Lower lobe of right lung (tissue), 2 donors: ENCODE data around the gene RGS1. TPM values are rescaled to one million over a fixed set of nuclear protein-coding genes. Genes with fewer than 3 reads are reported as not detected.

ENCODE experiments used
- ATAC-seq, 2 donors: fragments of 200-7000 bp; cut with Tn5 transposase; one replicate each; pipeline ENCODE4 v1.9.1; 2020 to 2022; ENCODE audit warnings: mild to moderate bottlenecking in 2 of 2, moderate library complexity in 2 of 2
- DNase-seq: peaks from one replicate; pipeline ENCODE4 v3.0.0-alpha.2; 2020
- H3K27ac ChIP-seq: fragments of 200-600 bp; one replicate; pipeline ENCODE4 v1.8.0; 2022
- H3K27me3 ChIP-seq: fragments of 200-600 bp; one replicate; pipeline ENCODE4 v1.8.0; 2022; ENCODE audit warnings: low read depth
- H3K36me3 ChIP-seq: fragments of 200-600 bp; one replicate; pipeline ENCODE4 v1.8.0; 2022; ENCODE audit warnings: mild to moderate bottlenecking
- H3K4me1 ChIP-seq: fragments of 200-600 bp; one replicate; pipeline ENCODE4 v1.8.0; 2022
- H3K4me3 ChIP-seq: fragments of 200-600 bp; one replicate; pipeline ENCODE4 v1.8.0; 2022; ENCODE audit warnings: mild to moderate bottlenecking
- H3K9me3 ChIP-seq: fragments of 200-600 bp; one replicate; pipeline ENCODE4 v1.8.0; 2022
- CTCF ChIP-seq: fragments of 200-600 bp; IDR thresholded peaks from one replicate; pipeline ENCODE4 v1.8.0; 2022; ENCODE audit warnings: antibody characterized with exemption, mild to moderate bottlenecking
- intact Hi-C: fragments of 100-400 bp; cut with DNase I; formaldehyde crosslinking; loops from one replicate; pipeline ENCODE4 v1.11.0; 2022
- total RNA-seq: library from RNA; stranded (reverse); fragmentation: NEBNext Ultra II Directional; extraction: Animal tissue kit (Norgen Biotek cat#: 25700); gene quantifications from one replicate; pipeline ENCODE4 v1.2.1, GENCODE V29; 2021
- donor health status: DM: no; HTN: yes; CAD: no; lungs with severe emphysema.

Gene RGS1
- total RNA-seq, 1 donor from 2014 or later = 16.3 TPM

- Histone ChIP-seq H3K36me3 (no peaks in the 10 kb centered on the region), H3K4me3 (no peak overlapping the region), H3K27me3 (no peaks in the 10 kb centered on the region), H3K4me1 (no peaks in the 10 kb centered on the region), H3K9me3 (no peaks in the 10 kb centered on the region), H3K27ac (no peak overlapping the region)
- no peak for TF ChIP-seq CTCF
- DNase-seq = no peak
- intact Hi-C loops = no loop called here
- no peak for ATAC-seq
Observed at GRCh38 chr1:192598589-192598988, 23.0 kb downstream of the RGS1 start.

- Histone ChIP-seq H3K9me3 (no peaks in the 10 kb centered on the region), H3K36me3 (no peaks in the 10 kb centered on the region), H3K4me3 (no peak overlapping the region), H3K4me1 (no peaks in the 10 kb centered on the region), H3K27ac (no peak overlapping the region), H3K27me3 (no peaks in the 10 kb centered on the region)
- DNase-seq (no peak), ATAC-seq (no peak)
- TF ChIP-seq CTCF = no peak
- intact Hi-C loops = no loop called here
Observed at GRCh38 chr1:192600275-192600674, 24.7 kb downstream of the RGS1 start.

- TF ChIP-seq CTCF = no peak
- Histone ChIP-seq H3K36me3 (no peaks in the 10 kb centered on the region), H3K27ac (no peak overlapping the region), H3K27me3 (no peaks in the 10 kb centered on the region), H3K4me1 (no peaks in the 10 kb centered on the region), H3K9me3 (no peaks in the 10 kb centered on the region), H3K4me3 (no peak overlapping the region)
- no peak for ATAC-seq
- no peak for DNase-seq
- intact Hi-C loops = no loop called here
Observed at GRCh38 chr1:192601143-192601542, 25.6 kb downstream of the RGS1 start.

- no peak for ATAC-seq
Observed at GRCh38 chr1:192601567-192601966, 26.0 kb downstream of the RGS1 start.

GRCh38 chr1:192602757-192603156 is 27.2 kb downstream of the RGS1 start:
- intact Hi-C loops = no loop called here
- no peak for TF ChIP-seq CTCF
- no peak for ATAC-seq

More at GRCh38 chr1:192601567-192601966, 26.0 kb downstream of the RGS1 start:
- TF ChIP-seq CTCF = no peak
- H3K27ac ChIP-seq = no peak overlapping the region
- intact Hi-C loops = no loop called here
- H3K4me3 ChIP-seq = no peak overlapping the region
- H3K36me3 ChIP-seq = no peaks in the 10 kb centered on the region
- no peaks in the 10 kb centered on the region for H3K4me1 ChIP-seq
- no peak for DNase-seq
- H3K9me3 ChIP-seq = no peaks in the 10 kb centered on the region
- H3K27me3 ChIP-seq = no peaks in the 10 kb centered on the region

More at GRCh38 chr1:192602757-192603156, 27.2 kb downstream of the RGS1 start:
- no peak for DNase-seq
- Histone ChIP-seq H3K9me3 (no peaks in the 10 kb centered on the region), H3K27me3 (no peaks in the 10 kb centered on the region), H3K4me3 (no peak overlapping the region), H3K36me3 (no peaks in the 10 kb centered on the region), H3K27ac (no peak overlapping the region), H3K4me1 (no peaks in the 10 kb centered on the region)
